CD4-positive, alpha-beta T cell treated with Interleukin-17A for 1 hour (primary cell): Measurements from ENCODE around the gene SBNO2.

Experiments
- DNase-seq: peaks from one replicate; pipeline ENCODE4 v3.0.0-alpha.2; 2020

The SBNO2 gene

DNA sequence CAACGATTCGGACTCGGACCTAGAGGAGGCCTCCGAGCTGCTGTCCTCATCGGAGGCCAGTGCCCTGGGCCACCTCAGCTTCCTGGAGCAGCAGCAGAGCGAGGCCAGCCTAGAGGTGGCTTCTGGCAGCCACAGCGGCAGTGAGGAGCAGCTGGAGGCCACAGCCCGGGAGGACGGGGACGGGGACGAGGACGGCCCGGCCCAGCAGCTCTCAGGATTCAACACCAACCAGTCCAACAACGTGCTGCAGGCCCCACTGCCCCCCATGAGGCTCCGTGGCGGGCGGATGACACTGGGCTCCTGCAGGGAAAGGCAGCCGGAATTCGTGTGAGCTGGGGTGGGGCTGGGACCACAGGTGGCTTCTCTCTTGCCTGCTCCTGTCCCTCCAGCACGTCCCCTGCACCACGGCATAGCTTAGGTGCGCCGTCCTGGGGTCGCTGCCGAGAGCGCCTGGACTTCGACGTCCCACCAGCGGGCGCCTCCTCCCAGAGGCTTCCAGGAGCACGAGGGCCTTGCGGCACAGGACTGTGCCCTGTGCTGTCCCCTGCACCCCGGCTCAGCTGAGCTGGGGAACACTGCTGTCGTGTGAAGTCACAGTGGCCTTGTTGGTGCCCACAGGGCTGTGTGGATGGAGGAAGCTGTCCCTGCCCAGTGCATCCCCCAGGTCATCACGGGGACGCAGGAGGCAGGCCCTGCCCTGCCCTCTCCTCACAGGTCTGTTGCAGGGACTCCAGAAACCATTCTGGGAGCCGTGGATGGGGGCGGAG lies 88.2 kb downstream of the SBNO2 start:
- DNase-seq, result peak; percentile 2

- DNase-seq, result peak; percentile 3
Observed at GRCh38 chr19:1085053-1085658, 88.9 kb downstream of the SBNO2 start.

- peak; percentile 10 for DNase-seq
Observed at GRCh38 chr19:1084024-1084868, 89.8 kb downstream of the SBNO2 start.

DNA sequence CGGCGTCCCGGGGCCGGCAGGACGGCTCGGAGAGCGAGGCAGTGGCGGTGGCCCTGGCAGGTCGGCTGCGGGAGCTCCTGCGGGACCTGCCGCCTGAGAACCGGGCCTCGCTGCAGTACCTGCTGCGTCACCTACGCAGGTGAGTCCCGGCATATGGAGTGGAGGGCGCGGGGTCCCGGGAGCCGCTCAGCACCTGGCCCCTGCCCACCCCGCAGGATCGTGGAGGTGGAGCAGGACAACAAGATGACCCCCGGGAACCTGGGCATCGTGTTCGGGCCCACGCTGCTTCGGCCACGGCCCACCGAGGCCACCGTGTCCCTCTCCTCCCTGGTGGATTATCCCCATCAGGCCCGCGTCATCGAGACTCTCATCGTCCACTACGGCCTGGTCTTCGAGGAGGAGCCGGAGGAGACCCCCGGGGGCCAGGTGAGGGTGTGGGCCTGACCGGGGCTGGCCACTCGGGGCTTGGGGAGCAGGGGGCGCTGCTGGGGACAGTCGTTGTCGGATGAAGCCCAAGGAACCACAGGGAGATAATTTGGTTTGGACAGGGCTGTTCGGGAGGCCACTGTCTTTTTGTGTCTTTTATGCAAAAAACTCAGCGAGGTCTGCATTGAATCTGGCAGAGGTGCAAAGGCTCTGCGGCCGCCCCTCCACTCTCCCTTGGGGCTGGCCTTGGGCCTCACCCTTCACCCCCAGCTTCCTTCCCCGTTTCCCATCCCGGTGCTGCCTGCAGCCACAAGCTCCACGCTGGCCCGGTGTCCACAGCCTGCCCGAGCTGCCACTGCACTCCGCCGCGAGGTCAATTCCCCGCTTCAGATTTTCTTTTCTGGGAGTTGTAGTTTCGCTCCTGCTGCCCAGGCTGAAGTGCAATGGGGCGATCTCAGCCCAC lies 90.9 kb downstream of the SBNO2 start:
- DNase-seq, result peak; percentile 4

DNA sequence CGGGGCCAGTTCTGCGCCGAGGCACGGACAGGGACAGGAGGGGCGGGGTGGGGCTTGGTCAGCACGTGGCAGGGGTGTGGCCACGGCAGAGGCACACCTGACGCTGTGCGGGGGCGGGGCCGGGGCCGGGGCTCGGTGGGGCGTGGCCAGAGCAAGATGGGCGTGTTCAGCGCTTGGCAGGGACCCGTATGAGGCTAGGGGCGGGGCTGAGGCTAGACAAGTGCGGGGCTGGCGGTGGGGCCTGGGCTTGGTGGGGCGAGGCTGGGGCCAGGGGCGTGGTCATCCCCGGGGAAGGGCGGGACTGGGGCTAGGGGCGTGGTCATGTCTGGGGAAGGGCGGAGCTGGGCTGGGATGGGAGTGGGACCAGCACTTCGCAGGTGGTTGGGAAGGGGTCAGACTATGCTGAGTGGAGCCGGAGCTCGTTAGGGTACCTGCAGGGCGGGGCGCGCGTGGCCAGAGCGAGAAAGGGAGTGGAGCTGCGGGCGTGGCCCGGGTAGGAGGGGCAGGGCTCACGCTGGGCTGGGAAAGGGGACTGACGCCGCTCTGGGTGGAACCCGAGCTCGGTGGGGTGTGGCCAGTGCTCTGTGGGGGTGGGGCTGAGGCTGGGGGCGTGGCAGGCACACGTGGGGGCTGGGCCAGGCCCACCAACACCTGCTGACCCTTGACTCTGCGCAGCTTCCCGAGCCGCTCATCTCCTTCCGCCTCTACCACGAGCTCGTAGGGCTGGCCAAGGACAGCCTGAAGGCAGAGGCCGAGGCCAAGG lies 91.7 kb downstream of the SBNO2 start:
- peak; percentile 91 for DNase-seq

- DNase-seq, result no peak
Observed at GRCh38 chr19:1081301-1082164, 92.5 kb downstream of the SBNO2 start.

DNA sequence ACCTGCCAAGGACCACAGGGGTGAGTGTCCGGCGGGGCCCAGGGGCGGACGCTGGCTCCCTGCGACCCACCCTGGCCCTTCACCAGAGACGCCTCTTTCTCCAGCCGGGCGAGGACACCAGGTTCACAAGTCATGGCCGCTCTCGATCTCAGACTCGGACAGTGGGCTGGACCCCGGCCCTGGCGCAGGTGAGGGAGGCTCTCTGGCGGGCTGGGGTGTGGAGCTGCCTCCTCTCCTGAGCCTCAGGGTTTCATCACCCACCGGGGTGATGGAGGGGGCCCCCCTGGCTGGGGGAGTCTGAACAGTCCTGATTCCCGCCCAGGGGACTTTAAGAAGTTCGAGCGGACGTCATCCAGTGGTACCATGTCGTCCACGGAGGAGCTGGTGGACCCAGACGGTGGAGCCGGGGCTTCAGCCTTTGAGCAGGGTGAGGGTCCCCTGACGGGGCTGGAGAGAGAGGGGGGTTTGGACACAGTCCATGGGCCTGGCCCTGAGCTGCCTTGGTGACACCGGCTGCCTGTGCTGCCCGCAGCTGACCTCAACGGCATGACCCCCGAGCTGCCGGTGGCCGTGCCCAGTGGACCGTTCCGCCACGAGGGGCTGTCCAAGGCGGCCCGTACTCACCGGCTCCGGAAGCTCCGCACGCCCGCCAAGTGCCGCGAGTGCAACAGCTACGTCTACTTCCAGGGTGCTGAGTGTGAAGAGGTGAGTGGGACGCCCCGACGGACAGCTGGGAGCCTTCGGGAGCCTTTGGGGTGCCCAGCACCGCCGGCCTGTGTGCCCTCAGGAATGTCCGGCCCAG lies 93.5 kb downstream of the SBNO2 start:
- no peak for DNase-seq

GRCh38 chr19:1079566-1080111 lies 94.4 kb downstream of the SBNO2 start:
- DNase-seq, result peak; percentile 68

DNA sequence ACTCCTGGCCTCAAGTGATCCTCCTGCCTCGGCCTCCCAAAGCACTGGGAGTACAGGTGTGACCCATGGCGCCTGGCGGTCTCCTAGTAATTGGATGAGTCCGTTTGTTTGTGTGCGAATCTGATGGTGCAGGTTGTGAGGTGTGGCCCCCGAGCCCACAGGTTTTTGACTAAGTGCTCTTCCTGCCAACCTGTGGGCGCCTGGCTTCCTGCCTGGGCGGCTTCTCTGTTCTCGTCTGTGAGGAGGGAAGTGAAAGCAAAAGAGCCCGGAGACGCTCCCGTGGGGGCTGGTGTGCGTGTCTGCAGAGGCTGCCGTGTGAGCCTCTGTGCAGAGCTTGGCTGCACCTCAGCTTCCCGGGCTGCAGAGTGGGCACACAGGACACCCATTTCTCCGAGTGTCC lies 97.1 kb downstream of the SBNO2 start:
- DNase-seq, result peak; percentile 96

DNA sequence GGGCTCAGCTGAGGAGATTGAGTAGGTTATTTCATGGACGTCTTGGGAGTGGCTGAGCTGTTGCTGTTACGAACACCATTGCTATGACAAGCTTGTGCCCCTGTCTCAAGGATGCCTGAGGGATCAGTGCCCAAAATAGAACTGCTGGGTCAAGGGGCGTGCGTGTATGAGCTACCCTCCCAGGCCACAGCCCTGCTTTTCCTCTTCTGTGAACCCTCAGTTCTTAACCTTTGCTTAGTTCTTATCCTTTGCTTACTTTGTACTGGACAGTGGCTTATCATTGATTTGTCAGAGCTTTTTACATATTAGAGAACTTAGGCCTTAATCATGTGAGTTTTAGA lies 98.1 kb downstream of the SBNO2 start:
- no peak for DNase-seq

DNA sequence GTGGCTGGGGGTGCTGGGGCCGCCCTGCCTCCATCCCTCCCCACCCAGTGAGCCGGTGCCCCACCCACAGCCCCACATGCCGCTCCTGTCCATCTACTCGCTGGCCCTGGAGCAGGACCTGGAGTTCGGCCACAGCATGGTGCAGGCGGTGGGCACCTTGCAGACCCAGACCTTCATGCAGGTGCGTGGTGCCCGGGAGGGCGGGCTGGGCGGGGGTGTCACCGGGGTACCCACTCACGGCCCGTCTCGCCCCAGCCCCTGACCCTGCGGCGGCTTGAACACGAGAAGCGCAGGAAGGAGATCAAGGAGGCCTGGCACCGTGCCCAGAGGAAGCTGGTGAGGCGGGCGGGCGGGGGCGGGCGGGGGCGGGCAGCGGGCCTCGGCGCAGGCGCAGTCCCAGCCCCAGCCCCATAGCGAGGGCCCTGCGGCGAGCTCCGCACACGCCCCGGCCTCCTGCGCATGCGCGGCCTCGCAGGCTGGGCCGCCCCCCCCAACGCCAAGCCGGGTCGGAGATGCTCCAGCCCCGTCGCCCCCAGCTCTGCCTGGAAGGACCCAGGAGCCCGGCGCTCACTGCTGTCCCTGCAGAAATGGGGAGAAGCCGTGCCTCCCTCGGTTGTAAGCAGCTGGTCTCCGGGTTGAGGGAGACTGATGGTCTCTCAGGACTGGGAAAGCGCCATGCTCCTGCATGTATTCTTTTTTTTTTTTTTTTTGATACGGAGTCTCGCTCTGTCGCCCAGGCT lies 99.4 kb downstream of the SBNO2 start:
- peak; percentile 95 for DNase-seq

DNA sequence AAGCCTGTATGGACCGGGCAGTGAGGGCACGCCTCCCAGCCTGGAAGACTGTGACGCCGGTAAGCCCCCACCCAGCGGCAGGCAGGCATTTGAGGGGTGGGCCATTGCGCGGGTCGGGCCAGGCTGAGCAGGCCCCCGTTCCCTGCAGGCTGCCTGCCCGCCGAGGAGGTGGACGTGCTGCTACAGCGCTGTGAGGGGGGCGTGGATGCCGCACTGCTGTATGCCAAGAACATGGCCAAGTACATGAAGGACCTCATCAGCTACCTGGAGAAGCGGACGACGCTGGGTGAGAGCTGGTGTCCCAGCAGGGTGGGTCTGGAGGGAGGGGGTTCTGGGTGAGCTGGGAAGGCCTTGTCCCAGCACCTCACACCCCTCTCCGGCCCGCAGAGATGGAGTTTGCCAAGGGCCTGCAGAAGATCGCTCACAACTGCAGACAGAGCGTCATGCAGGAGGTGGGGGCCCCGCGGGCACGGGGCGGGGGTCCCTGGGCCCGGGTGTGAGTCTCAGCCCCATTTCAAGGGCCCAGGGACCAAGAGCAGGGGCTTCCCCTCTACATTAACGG lies 100.0 kb downstream of the SBNO2 start:
- no peak for DNase-seq

DNA sequence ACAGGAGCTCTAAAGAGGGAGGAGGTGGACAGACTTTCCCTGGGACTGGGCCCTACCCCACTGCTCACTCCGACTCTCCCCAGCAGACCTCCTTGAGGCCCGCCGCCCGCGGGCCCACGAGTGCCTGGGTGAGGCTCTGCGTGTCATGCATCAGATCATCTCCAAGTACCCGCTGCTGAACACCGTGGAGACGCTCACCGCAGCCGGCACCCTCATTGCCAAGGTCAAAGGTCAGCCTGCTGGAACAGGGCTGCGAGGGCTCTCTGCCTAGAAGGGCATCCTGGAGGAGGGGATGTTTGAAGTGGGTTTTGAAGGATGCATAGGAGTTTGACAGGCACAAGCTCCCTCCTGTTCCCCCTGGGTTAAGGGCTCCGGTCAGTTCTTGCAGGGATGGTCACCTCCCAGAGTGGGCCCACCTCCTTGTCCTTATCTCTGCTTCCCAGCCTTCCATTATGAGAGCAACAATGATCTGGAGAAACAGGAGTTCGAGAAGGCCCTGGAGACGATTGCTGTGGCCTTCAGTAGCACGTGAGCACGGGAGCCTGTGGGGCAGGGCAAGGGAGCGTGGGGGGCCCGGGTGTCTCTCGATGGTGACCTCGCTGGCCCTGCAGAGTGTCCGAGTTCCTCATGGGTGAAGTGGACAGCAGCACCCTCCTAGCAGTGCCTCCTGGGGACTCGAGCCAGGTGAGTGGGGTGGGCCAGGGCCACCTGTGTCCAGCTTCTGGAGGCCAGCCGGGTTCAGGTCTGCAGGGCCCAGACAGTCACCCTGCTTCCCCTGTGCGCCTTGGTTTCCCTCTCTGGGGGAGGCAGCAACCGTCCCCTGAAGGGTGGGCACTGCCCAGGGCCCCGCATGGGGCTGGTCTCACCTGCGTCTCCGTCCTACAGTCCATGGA lies 100.8 kb downstream of the SBNO2 start:
- no peak for DNase-seq

DNA sequence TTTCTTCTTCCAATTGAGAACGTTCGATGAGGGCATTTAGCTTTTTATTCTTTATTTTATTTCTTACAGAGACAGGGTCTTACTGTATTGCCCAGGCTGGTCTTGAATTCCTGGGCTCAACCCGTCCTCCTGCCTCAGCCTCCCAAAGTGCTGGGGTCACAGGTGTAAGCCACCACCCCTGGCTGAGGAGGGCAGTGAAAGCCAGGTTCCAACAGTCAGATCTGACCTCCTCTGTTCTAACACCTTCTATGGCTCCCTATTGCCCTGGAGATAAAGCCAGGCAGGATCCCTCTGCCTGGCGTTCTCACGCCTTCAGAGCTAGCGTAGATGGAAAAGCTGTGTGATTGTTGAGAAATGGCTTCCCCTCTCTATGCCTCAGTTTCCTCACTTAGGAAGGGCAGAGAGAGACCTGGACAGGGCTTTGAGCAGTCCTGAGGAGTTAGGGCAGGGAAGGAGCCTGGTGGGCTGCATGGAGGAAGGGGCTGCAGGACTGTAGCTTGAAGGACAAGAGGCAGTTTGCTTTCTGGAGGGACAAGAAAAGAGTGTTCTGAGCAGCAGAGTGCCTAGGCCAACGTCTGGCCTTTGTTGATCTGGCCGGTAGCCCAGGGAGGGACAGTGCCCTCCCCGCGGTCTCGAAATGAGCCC lies 101.6 kb downstream of the SBNO2 start:
- DNase-seq, result no peak

DNA sequence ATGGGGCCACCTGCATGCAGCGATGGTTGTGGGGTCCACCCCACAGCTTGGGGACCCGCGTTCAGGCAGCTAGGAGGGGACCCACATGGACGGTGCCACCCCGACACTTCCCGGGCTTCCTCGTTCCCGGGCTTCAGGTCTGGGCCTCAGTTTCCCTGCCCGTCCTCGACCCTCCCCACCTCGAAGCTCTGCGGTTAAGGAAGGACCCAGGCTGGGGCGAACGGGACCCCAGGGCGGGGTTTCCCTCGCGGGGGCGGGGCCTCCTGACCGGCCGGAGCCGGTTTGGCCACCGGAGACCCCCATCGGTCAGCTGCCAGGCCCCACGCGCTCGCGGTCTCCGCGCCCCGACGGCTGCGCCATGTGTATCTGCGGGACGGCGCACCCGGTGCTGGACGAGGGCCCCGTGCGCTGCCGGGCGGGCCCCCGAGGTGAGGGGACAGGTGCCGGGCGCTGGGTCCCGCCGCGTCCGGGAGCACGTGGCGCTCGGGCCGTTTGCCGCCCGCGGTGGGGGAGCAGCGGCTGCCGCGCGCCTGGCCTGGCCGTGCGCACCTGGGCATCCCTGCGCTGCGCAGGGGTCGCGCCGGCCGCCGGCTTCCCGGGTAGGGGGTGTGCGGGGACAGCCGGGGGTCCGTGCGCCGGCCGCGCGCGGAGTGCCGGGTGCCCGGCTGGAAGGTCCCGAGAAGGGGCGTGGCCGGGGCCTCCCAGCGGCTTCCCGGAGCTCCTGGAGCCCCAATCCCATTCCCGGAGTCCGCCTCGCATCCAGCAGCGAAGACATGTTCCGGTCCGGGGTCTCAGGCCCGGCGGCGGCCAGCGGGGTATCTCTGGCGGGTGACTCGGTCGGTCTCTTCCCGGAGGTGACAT lies 102.9 kb downstream of the SBNO2 start:
- DNase-seq, result no peak

DNA sequence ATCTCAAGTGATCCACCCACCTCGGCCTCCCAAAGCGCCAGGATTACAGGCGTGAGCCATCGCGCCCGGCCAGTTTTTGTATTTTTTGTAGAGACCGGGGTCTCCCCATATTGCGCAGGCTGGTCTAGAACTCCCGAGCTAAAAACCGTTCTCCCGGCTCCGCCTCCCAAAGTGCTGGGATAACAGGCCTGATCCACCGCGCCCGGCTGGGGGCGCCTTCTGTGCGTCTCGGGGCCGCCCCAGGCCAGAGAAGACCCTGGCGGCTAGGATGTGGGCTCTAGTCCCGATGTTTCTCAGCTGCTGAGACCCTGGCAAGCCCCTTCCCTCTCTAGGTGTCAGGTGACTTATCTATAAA lies 103.5 kb downstream of the SBNO2 start:
- no peak for DNase-seq
